HG03039 (cell line): ENCODE results near the gene ACSL1.
"Not testable (repeated sequence)": the region's sequence is repeated elsewhere in the genome, so short reads cannot be mapped to it uniquely, and the experiment has no call there.

Experiments used
- ATAC-seq: cut with Tn5 transposase; IDR thresholded peaks from one replicate; pipeline ENCODE4 v1.9.1; 2021; ENCODE audit warnings: mild to moderate bottlenecking, moderate library complexity; ENCODE audit not compliant: unreplicated experiment

ACSL1 gene

DNA sequence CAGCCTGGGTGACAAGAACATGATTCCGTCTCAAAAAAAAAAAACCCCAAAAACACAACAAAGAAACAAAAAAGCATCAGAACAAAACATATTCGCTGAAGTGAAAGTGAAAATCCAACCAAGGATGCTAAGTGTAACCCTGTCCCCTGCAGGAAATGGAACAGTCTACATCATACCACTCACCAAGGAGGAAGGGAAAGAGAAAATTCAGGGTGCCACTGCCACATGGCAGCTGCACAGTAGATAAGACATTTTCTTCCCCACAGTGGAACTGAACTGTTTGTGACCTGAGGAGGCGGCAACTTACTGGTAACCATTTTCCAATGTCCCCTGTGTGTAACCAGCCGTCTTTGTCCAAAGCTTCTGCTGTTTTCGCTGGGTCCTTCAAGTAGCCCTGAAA is 63.7 kb downstream of the ACSL1 start:
- peak; percentile 68 for ATAC-seq

DNA sequence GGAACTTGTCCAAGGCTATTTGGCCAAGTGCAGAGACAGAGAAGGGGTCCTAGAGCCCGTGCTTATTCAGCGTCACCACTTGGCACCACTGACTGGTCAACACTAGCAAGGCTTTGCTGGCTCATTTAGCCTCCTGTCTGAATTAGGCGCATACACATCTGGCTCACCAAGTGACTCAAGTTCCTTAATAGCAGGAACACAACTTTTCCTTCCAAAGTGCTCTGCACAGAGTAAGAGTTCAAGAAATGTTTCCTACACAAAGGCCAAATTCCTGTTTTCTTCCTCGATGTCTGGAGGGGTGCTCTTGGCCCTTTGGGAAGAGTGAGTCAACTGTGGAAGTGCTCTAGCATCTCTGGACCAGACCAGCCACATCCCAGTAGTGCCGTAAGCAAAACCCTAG is 65.1 kb downstream of the ACSL1 start:
- ATAC-seq = no peak

DNA sequence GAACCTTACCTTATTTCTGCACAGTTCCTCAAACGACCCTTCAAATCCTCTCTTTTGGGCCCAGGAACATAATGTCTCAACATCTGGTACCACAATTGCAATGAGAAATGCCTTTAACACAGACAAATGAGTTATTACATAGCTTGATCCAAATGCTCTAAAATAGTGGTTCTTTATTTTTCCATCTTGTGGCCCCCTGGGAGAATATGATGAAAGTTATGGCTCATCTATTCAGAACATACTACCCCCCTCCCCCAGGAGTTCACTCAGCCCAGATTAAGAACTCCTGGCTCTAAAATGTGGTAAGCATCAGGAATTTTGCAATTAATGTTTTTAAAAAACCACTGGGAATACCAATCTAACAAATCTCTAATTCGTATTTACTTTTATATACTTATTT is 68.0 kb downstream of the ACSL1 start:
- no peak for ATAC-seq

DNA sequence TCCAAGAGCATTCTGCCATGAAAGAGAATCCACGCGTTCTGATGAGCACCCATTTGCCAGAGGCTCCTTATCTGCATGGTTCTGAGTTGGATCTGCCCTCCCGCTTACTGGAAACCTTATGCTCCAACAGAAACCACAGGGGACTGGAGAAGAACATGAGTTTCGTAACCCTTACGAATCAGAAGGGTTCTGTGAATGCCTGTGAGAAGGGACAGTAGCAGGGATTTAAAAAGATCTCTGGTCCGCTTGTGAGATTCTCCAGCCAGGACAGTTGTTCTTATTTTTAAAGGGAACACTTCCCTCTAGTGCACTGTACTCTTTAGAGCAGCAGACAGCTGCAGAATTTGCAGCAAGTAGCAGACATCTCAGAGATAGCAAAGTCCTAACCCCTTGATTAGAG is 69.4 kb downstream of the ACSL1 start:
- ATAC-seq = no peak

DNA sequence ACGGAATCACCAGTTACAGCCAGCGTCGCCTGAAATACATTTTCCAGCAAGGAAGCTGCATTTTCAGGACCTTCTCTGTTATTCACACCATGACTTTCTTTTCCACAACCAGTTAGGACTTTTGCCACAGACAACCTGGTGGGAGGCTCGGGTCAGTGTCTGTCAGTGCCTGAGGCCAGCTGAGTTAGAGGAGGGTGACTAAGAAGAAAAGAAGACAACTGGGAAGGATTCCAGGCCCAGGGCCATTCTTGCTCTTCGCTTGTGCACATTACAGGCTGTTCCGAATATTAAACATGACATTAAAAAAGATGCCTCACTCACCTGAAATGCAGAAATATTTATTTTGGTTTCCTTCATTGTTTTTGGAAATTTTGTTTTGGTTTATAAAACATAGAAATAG is 70.5 kb downstream of the ACSL1 start:
- no peak for ATAC-seq

DNA sequence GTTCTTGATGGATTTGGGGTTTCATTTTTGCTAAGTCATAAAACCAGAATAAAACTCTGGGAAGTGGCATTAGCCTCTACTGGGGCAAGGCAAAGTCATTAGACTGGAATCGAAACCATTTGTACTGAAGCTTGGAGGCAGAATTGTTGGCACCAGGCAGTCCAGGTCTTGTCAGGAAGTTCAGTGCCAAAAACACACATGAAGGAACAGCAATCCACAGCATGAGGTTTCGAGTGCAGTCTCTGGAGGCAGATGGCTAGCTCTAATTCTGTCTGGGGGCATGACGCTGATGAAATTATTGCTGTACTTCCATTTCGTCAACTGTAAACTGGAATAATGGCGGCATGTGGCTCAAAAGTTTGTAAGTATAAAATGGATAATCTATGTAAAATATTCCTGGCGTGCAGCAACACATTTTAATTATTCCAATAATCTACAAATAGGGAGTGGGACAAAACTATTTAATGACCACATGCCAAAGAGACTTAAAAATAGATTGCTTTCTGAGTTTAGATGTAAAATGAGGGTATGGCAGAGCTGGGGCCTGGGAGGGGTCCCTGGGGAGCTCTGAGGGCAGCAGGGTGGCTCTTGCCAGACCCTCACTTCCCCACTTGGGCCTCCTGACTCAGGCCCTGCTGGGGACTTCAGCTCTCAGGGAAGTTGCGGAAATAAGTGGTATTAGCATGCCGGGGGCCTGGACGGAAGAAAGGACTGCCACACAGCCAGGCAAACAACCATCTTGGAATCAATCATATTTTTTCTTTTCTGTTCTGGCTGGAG is 73.1 kb downstream of the ACSL1 start:
- ATAC-seq = no peak

DNA sequence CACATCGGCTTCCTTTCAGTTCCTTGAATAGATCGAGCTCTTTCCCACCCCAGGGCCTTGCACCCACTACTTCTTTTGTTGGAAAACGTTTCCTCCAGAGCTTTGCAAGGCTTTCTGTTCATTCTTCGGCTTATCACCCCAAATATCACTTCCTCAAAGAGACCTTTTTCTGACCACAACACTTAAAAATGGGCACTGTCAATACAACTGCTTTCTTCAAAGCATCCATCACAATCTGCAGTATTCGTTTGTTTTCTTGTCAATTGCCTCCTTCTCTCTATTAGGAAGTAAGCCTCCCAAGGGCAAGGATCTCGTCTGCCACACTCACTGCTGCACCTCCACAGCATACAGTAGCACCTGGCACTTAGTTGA is 74.2 kb downstream of the ACSL1 start:
- no peak for ATAC-seq

DNA sequence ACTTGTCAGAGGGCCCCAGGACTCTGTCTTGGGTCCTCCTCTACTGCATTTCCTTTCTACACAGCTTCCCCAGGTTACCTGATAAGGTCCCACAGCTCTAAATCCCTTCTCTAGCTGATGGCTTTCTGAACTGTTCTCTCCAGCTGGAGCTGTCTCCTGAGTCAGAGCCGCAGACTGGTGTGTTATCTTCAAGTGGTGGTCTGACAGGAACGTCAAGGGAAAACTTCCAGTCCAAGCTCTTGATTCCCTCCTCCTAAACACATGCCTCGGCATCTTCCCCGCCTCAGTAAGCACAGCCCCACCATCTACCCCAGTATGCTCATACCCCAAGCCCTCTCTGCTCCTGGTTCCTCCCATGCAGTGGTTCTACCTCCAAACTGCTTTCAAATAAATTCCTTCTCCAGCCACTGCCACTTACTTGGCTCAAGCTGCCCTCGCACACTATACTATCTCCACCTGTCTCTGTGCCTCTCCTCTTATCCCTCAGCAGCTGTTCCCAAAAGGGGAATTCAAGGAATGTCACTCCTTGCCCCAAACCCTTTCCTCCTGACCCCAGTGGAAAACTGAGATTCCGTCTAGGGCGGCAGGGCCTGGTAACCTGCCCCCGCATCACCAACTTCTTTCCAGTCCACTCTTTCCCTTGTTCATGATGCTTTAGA is 74.7 kb downstream of the ACSL1 start:
- ATAC-seq = no peak

DNA sequence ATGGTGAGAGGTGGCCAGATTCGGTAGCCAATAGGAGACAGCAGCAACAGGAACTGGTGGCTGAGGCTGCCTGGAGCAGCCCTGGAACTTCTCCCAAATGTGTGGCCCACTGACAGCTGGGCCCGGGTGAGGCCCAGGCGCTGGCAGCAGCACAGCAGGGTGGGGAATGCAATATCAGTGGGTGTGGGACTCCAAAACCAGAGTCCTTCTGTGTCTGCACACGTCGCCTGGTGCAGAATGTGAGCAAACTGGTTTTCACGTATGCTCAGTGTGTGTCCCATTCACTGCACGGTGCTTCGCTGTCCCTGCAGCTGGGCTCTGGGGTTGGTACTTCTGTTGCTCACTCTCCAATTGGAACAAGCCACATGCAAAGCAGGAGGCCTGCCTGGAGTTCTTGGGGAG is 77.5 kb downstream of the ACSL1 start:
- ATAC-seq = no peak

DNA sequence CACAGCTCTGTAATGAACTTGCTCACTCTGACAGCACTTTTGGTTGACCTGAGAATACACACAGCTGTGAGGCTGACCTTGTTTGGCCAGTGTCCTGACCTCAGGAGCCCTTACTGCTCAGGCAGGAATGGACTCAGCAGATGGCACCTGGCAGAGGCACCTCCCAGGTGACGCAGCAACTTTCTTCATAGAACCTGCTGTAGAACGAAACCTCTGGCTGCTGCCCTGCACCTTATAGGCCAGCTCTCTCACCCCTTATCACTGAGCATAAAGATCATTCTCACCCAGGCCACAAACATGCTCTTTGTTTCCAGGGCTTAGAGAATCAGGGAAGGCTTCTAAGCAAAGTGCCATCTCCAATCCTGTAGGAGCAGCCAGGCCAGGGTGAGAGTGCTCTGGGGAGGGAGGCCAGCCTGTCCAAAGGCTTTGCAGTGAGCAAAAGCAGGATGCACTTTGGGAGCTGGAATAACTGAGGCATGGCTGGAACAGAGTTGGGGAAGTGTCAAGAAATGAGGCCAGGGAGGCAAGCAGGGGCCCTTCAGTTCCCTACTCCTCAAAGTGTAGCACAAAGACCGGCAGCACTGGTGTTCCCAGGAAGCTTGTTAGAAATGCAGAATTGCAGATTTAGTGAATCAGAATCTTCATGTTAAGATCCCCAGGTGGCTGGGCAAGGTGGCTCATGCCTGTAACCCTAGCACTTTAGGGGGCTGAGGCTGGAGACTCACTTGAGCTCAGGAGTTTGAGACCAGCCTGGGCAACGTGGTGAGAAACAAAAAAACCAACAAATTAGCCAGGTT is 78.5 kb downstream of the ACSL1 start:
- no peak for ATAC-seq

DNA sequence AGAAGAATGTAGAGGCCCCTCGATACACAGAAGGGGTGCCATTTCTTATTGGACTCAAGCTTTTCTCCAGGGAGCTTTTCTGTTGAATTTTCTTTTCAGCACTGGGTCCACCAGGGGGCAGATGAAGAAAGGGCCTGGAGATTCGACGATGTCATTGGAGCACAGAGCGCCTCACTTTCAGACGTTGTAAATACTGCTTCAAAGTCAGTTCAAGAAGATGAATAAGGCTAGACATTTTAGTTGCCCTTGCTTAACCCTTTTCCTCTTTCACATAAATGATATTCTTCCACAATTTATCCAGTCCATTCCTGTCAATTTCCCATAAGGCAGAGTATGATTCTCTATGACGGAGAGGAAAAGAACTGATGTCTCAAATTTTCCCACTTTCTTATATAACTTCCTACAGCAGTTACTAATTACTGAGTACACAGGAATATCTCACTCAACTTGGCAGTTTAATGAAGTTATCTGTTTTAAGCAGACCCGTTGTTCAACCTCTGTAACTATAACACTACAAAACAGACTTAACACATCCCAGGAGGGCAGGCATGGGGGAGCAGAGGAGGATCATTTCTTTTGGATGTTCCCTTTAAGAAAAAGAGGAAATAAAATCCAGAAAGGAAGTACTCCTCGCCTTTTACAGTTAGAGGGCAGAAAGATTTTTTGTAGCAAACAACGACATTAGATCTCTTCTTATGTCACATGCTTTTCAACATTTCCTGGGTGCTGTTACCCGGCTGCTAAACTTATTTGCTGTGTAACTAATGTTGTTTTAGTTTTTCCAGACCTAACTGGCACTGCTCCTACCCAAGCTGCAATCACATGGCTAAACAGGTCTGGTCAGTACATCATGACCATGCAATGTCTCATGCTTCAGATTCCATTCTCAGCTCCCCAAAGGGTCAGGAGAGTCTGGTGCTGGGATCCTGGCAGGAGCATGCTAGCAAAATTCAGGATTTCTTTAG is 79.7 kb downstream of the ACSL1 start:
- ATAC-seq = no peak

DNA sequence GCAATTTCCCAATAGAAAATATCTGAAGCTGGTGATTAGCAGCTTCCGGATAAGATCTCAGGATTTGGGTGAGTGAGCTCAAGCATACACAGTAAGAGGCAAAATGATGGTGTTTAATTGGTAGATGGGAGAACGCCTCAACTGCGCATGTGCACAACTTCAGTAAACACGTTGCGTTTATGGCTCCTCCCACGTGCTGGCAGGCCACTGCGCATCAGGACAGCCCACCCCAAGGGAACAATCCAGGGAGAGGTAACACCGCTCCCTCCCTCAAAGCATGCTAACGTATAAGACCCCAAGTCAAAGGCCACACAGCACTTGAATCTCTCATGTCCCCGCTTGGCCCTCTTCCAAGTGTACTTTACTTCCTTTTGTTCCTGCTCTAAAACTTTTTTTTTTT is 81.5 kb downstream of the ACSL1 start:
- no peak for ATAC-seq

DNA sequence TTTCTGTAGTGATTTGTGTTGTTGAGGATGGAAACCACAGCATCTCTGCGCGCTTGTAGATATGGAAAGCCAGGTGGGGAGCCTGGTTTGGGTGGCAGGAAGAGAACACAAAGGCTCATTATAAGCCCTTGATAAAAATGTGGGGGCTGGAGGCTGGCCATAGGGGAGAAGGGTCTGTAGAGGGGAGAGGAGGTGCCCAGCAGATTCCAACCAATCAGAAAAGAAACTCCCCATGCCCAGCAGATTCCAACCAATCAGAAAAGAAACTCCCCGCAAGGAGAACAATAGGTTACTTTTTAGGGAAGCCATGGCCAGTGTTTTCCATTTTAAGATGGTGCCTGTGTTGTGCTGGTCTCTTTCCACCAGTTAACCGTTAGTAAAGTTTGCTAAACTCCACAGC is 82.1 kb downstream of the ACSL1 start:
- no peak for ATAC-seq

DNA sequence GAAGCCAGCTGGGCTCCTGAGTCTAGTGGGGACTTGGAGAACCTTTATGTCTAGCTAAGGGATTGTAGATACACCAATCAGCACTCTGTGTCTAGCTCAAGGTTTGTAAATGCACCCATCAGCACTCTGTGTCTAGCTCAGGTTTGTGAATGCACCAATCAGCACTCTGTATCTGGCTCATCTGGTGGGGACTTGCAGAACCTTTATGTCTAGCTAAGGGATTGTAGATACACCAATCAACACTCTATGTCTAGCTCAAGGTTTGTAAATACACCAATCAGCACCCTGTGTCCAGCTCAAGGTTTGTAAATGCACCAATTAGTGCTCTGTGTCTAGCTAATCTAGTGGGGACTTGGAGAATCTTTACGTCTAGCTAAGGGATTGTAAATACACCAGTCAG is 84.1 kb downstream of the ACSL1 start:
- ATAC-seq = not testable (repeated sequence)

DNA sequence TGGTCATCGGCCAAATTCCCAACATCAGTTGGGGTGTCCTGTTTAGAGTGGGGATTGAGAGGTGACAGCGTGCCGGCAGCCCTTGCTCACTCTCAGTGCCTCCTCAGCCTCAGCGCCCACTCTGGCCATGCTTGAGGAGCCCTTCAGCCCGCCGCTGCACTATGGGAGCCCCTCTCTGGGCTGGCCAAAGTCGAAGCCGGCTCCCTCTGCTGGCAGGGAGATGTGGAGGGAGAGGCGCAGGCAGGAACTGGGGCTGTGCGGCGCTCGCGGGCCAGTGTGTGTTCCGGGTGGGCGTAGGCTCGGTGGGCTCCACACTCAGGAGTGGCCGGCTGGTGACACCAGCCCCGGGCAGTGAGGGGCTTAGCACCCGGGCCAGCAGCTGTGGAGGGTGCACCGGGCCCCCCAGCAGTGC is 84.8 kb downstream of the ACSL1 start:
- no peak for ATAC-seq

DNA sequence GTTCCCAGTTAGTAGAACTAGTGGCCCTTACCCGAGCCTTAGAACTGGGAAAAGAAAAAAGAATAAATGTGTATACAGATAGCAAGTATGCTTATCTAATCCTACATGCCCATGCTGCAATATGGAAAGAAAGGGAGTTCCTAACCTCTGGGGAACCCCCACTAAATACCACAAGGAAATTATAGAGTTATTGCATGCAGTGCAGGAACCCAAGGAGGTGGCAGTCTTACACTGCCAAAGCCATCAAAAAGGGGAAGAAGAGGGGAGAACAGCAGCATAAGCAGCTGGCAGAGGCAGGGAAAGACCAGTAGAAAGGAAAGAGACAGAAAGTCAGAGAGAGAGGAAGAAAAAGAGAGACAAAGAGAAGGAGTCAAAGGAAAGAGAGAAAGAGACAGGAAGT is 86.2 kb downstream of the ACSL1 start:
- ATAC-seq = not testable (repeated sequence)

DNA sequence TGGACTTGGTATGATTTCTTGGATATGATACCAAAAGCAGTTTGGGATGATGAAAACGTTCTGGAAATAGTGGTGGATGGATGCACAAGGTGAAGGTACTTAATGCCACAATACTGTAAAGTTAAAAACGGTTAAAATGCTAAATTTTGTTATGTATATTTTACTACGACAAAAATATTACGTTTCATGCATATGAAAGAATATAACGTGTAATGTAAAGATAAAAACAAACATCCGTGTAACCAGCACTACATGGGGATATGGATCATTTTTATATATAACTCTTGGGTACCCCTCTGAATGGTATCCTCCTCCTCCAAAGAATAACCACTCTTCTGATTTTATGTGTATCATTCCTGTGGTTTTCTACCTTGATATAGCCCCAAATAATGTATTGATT is 91.0 kb downstream of the ACSL1 start:
- ATAC-seq = no peak

DNA sequence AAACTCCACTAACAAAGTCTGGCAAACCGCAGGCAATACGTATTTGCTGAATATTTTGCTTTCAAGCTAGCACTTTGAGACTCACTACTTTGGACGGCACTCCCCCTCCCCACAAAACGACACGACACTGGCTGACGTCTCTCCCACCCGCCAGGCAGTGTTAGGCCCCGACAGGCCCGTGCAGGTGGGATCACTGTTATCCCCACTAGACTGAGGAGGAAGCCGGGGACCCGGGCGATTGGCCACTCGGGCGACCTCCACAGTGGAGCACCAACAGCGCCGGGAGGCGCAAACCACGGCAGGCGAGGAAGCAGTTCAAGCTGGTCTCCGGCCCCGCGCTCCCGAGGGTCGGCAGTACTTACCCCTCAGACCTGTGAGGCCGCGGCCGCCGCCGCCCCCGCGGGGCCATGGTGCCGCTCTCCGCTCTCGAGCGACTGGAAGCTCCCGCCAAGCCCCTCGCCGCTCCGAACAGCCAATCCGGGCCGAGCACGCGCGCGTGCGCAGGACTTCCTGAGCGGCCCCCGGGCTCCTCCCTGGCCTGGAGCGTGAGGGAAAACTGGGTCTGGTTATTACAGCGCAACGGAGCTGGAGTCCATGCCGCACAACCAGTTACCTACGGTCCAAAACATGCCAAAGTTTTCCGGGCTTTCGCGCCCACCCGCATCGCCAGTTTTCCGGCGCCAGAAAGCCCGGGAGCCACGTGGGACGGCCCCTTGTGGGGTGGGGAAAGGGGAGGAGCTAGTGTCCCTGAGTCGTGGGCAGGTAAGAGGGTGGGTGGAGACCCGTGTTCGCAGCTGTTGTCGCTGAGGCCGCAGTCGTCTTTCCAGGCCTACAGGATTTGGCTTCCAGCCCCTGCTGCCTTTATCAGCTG is 91.9 kb downstream of the ACSL1 start, which contains the start of gene CENPU:
TSS of gene CENPU (minus strand) at position 443 of the 871 bp plus-strand sequence. CDS start at position 409, 34 bp downstream.
- peak; percentile 88 for ATAC-seq

DNA sequence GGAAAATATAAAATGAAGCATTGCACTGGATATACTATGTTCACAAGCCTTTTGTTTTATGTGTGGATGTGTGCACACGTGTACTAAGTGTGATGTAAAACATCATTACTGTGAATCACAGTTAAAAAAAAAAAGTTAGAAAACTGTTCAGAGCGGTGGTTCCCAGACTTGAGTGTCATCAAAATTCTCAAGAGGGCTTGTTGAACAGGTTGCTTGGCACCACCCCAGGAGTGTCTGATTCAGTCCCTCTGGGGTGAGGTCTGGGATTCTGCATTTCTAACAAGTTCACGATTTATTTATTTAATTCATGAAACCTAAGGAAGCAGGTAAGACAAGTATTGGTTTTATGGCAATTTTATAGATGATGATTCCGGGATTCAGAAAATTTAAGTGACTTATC is 93.6 kb downstream of the ACSL1 start:
- no peak for ATAC-seq

DNA sequence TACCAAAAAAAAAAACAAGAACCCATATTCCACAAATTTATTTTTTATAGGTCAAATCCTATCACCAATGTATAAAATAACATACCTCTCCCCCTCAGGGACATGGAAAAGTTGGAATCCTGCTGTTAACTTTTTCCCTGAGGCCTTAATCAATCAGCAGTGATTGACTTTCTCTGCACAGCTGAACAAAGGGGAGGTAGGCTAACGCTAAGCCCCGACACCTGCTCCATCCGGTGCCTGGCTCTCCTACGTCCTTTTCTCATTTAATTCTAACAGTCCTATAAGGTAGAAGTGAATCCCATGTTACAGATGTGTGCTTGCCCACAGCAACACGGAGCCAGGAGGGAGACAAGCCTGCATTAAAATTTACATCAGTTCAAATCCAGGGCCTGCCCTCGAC is 94.7 kb downstream of the ACSL1 start:
- no peak for ATAC-seq
